K562 (cell line): ENCODE measurements around the gene HACD1. TPM values are rescaled to one million over a fixed set of nuclear protein-coding genes. Genes with fewer than 3 reads are reported as not detected.
A peak's percentile ranks its signal among the peaks of the same experiment; 100 is the strongest.

Source experiments
- ARID2 ChIP-seq: fragments of 450-650 bp; IDR thresholded peaks from 2 replicates; pipeline ENCODE4 v1.6.1; 2017; ENCODE audit warnings: antibody characterized with exemption, mild to moderate bottlenecking
- BRCA1 ChIP-seq, 2 experiments: fragments of 450-650 bp in 1 of 2; sonication (generic) in 1 of 2; formaldehyde crosslinking in 1 of 2; IDR thresholded peaks; 2 replicates each; pipeline versions ENCODE4 v1.5.0 to v1.6.1; 2017 to 2020; ENCODE audit warnings: mild to moderate bottlenecking in 1 of 2, missing genetic modification reagents in 1 of 2
- DDX20 ChIP-seq: fragments of 450-650 bp; IDR thresholded peaks from 2 replicates; pipeline ENCODE4 v1.6.1; 2016; ENCODE audit warnings: missing genetic modification characterization, low read depth, mild to moderate bottlenecking, missing compliant biosample characterization, moderate library complexity
- DPF2 ChIP-seq: fragments of 450-650 bp; IDR thresholded peaks from 2 replicates; pipeline ENCODE4 v1.6.1; 2016
- EP300 ChIP-seq: IDR thresholded peaks from 2 replicates; pipeline ENCODE4 v1.6.1; 2012; ENCODE audit warnings: low read length, improper control_type of control experiment
- FOS ChIP-seq: IDR thresholded peaks from 3 replicates; pipeline ENCODE4 v1.6.1; 2011; ENCODE audit not compliant: insufficient read length; ENCODE audit errors: extremely low read depth
- GATA2 ChIP-seq: sonication (generic); formaldehyde crosslinking; IDR thresholded peaks from 2 replicates; pipeline ENCODE4 v1.4.0; 2020; ENCODE audit warnings: mild to moderate bottlenecking, missing genetic modification reagents
- HDGF ChIP-seq: fragments of 450-650 bp; IDR thresholded peaks from 2 replicates; pipeline ENCODE4 v1.6.1; 2016
- MAFF ChIP-seq: IDR thresholded peaks from 2 replicates; pipeline ENCODE4 v1.6.1; 2012; ENCODE audit warnings: low read length, improper control_type of control experiment
- MCM7 ChIP-seq, 2 experiments: fragments of 450-650 bp; IDR thresholded peaks; 2 replicates each; pipeline ENCODE4 v1.6.1; 2016 to 2018
- NR2F6 ChIP-seq: fragments of 450-650 bp; formaldehyde crosslinking; IDR thresholded peaks from 2 replicates; pipeline ENCODE4 v1.4.0; 2020; ENCODE audit warnings: mild to moderate bottlenecking
- PML ChIP-seq: IDR thresholded peaks from 2 replicates; pipeline ENCODE4 v1.6.1; 2012; ENCODE audit warnings: low read length, inconsistent platforms
- POLR2AphosphoS2 ChIP-seq: IDR thresholded peaks from 2 replicates; pipeline ENCODE4 v1.6.1; 2012; ENCODE audit warnings: low read length, improper control_type of control experiment
- POLR2AphosphoS5 ChIP-seq: IDR thresholded peaks from 2 replicates; pipeline ENCODE4 v1.6.1; 2011; ENCODE audit warnings: mild to moderate bottlenecking, low read depth, low read length, moderate library complexity; ENCODE audit not compliant: control insufficient read depth, insufficient read depth
- SAFB2 ChIP-seq: fragments of 200-400 bp; formaldehyde crosslinking; IDR thresholded peaks from 2 replicates; pipeline ENCODE4 v1.6.1; 2018; ENCODE audit warnings: borderline replicate concordance, low read length, low read depth, moderate library complexity; ENCODE audit not compliant: severe bottlenecking
- SMAD3 ChIP-seq: fragments of 450-650 bp; formaldehyde crosslinking; conservative IDR thresholded peaks from 2 replicates; pipeline ENCODE4 v1.4.0; 2020; ENCODE audit warnings: mild to moderate bottlenecking
- SOX6 ChIP-seq: fragments of 450-650 bp; IDR thresholded peaks from 2 replicates; pipeline ENCODE4 v1.6.1; 2014; ENCODE audit warnings: mild to moderate bottlenecking
- SRSF7 ChIP-seq: fragments of 200-400 bp; formaldehyde crosslinking; optimal IDR thresholded peaks from 2 replicates; pipeline ENCODE3; 2017; ENCODE audit warnings: mild to moderate bottlenecking, low read depth, low read length
- XRCC3 ChIP-seq: fragments of 450-650 bp; IDR thresholded peaks from 2 replicates; pipeline ENCODE4 v1.6.1; 2017; ENCODE audit warnings: mild to moderate bottlenecking, moderate library complexity
- ZBTB1 ChIP-seq: sonication (generic); formaldehyde crosslinking; IDR thresholded peaks from 2 replicates; pipeline ENCODE4 v1.8.1; 2023; ENCODE audit warnings: missing genetic modification reagents, low read depth, mild to moderate bottlenecking, borderline replicate concordance
- ZBTB11 ChIP-seq, 3 experiments: fragments of 200-800 bp in 1 of 3; fragments of 250-450 bp in 1 of 3; fragments of 450-650 bp in 1 of 3; sonication (Bioruptor Pico) in 1 of 3; sonication (Bioruptor generic) in 1 of 3; formaldehyde crosslinking in 1 of 3; IDR thresholded peaks; 2 replicates each; pipeline versions ENCODE4 v1.6.1 to v1.8.0; 2016 to 2022; ENCODE audit warnings: mild to moderate bottlenecking in 2 of 3, missing genetic modification characterization in 2 of 3, missing compliant biosample characterization in 1 of 3, moderate library complexity in 1 of 3
- ZC3H4 ChIP-seq: sonication (generic); formaldehyde crosslinking; IDR thresholded peaks from 2 replicates; pipeline ENCODE4 v1.9.0; 2021; ENCODE audit warnings: missing genetic modification reagents, borderline replicate concordance
- ZNF133 ChIP-seq: fragments of 250-450 bp; sonication (Bioruptor Pico); IDR thresholded peaks from 2 replicates; pipeline ENCODE4 v1.4.0; 2020; ENCODE audit warnings: mild to moderate bottlenecking
- ZNF282 ChIP-seq: sonication (generic); formaldehyde crosslinking; IDR thresholded peaks from 2 replicates; pipeline ENCODE4 v1.8.1; 2023; ENCODE audit warnings: missing genetic modification reagents
- ZNF324 ChIP-seq: fragments of 250-450 bp; sonication (Bioruptor Pico); IDR thresholded peaks from 2 replicates; pipeline ENCODE4 v1.4.0; 2020; ENCODE audit warnings: mild to moderate bottlenecking
- ZNF507 ChIP-seq: conservative IDR thresholded peaks from 2 replicates; pipeline ENCODE4 v1.6.1; 2017; ENCODE audit warnings: missing genetic modification characterization, missing compliant biosample characterization
- ZNF551 ChIP-seq: fragments of 250-450 bp; sonication (Bioruptor Pico); IDR thresholded peaks from 2 replicates; pipeline ENCODE4 v1.5.0; 2021; ENCODE audit warnings: mild to moderate bottlenecking, moderate library complexity
- ZNF695 ChIP-seq: fragments of 450-650 bp; formaldehyde crosslinking; IDR thresholded peaks from 2 replicates; pipeline ENCODE4 v1.4.0; 2020; ENCODE audit warnings: mild to moderate bottlenecking, moderate library complexity
- ZNF79 ChIP-seq: fragments of 250-450 bp; sonication (Bioruptor Pico); IDR thresholded peaks from 2 replicates; pipeline ENCODE4 v1.4.0; 2020; ENCODE audit warnings: low read depth, mild to moderate bottlenecking, moderate library complexity
- polyA plus RNA-seq, 8 experiments: library from polyadenylated mRNA; depleted of rRNA in 4 of 8; stranded (reverse) in 5 of 8; unstranded in 3 of 8; fragments of >200 nt; fragmentation: Nextera tagmentation in 2 of 8; fragmentation: Illumina TruSeq in 1 of 8; extraction: Ambion mirVana in 2 of 8; extraction: Trizol in 1 of 8; gene quantifications; 2 replicates each; pipeline versions ENCODE4 v1.2.1 to v1.2.3, GENCODE V29; 2011 to 2014; ENCODE audit warnings: inconsistent platforms in 1 of 8, missing spikeins in 1 of 8
- total RNA-seq, 7 experiments: library from RNA; depleted of rRNA in 6 of 7; stranded (reverse); fragments of >200 nt in 6 of 7; fragmentation: Illumina TruSeq in 2 of 7; extraction: Trizol in 2 of 7; gene quantifications; 2 replicates each; pipeline versions ENCODE4 v1.2.1 to v1.2.3, GENCODE V29; 2011 to 2021; ENCODE audit warnings: low replicate concordance in 1 of 7
- TF ChIP-seq, protein P1 (sequence below): fragments of 450-650 bp; conservative IDR thresholded peaks from 2 replicates; pipeline ENCODE4 v1.6.1; 2016; ENCODE audit warnings: missing genetic modification characterization, low read depth, mild to moderate bottlenecking, missing compliant biosample characterization, moderate library complexity

The HACD1 gene
- total and polyA plus RNA-seq, 9 of the 15 experiments (the other 6 are each of a cell fraction or from before 2014, with no cell fraction given), result 0.99 to 4.5 (median 2.4) TPM

GRCh38 chr10:17578603-17579002 is 38.6 kb downstream of the HACD1 start (continued):
- TF ChIP-seq BRCA1 (IDR thresholded peaks at IDR 0.05) (no peak), BRCA1 (CRISPR knock-in tag; IDR thresholded peaks at IDR 0.05) (no peak), ARID2 (no peak), SRSF7 (no peak), SAFB2 (no peak), ZNF551 (CRISPR knock-in tag) (no peak), POLR2AphosphoS2 (no peak), POLR2AphosphoS5 (peak; percentile 68), DDX20 (tag) (no peak), ZNF324 (no peak), SMAD3 (no peak), ZNF507 (tag) (no peak), FOS (no peak), MAFF (no peak), ZBTB1 (CRISPR knock-in tag) (no peak), ZNF133 (CRISPR knock-in tag) (no peak), ZNF282 (CRISPR knock-in tag) (no peak), ZNF695 (no peak), XRCC3 (no peak), ZC3H4 (CRISPR knock-in tag) (no peak), HDGF (no peak), DPF2 (peak; percentile 78), ZBTB11 (CRISPR knock-in tag; IDR thresholded peaks at IDR 0.05) (no peak), MCM7 (IDR thresholded peaks at IDR 0.05) (no peak), ZNF79 (CRISPR knock-in tag) (no peak), GATA2 (CRISPR knock-in tag) (0 out of 2 replicates have a peak, but pooled peaks have one; percentile 15), NR2F6 (CRISPR knock-in tag) (no peak), SOX6 (peak; percentile 95), EP300 (peak; percentile 86), PML (peak; percentile 89)
- TF ChIP-seq, protein P1, sequence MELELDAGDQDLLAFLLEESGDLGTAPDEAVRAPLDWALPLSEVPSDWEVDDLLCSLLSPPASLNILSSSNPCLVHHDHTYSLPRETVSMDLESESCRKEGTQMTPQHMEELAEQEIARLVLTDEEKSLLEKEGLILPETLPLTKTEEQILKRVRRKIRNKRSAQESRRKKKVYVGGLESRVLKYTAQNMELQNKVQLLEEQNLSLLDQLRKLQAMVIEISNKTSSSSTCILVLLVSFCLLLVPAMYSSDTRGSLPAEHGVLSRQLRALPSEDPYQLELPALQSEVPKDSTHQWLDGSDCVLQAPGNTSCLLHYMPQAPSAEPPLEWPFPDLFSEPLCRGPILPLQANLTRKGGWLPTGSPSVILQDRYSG (tag), result no peak
